GM21447 (cell line): Measurements from ENCODE around the gene ACSS3.
"Not testable (repeated sequence)": the region's sequence is repeated elsewhere in the genome, so short reads cannot be mapped to it uniquely, and the experiment has no call there.

Experiments used
- ATAC-seq: cut with Tn5 transposase; IDR thresholded peaks from one replicate; pipeline ENCODE4 v1.9.1; 2021; ENCODE audit not compliant: unreplicated experiment

The ACSS3 gene

GRCh38 chr12:81077686-81078441, at the start of gene ACSS3:
Gene ACSS3, plus strand, starts transcription at chr12:81078079. Its CDS starts 42 bp downstream, at chr12:81078121.
- ATAC-seq = no peak

- no peak for ATAC-seq
Observed at GRCh38 chr12:81034926-81035325, 43.0 kb upstream of the ACSS3 start.

- ATAC-seq = no peak
Observed at GRCh38 chr12:81039231-81039630, 38.6 kb upstream of the ACSS3 start.

GRCh38 chr12:81043979-81044740, 33.7 kb upstream of the ACSS3 start:
- no peak for ATAC-seq

- not testable (repeated sequence) for ATAC-seq
Observed at GRCh38 chr12:81064971-81065370, 12.9 kb upstream of the ACSS3 start.

GRCh38 chr12:81070846-81071245, 7.0 kb upstream of the ACSS3 start:
- ATAC-seq = no peak

GRCh38 chr12:81075539-81075938, 2.3 kb upstream of the ACSS3 start:
- ATAC-seq = no peak

- ATAC-seq = no peak
Observed at GRCh38 chr12:81077329-81077685, 572 bp upstream of the ACSS3 start.

GRCh38 chr12:81078469-81079196, 754 bp downstream of the ACSS3 start:
- ATAC-seq = no peak

- ATAC-seq = no peak
Observed at GRCh38 chr12:81079280-81080076, 1.6 kb downstream of the ACSS3 start.

GRCh38 chr12:81080431-81080983, 2.6 kb downstream of the ACSS3 start:
- ATAC-seq = no peak

- no peak for ATAC-seq
Observed at GRCh38 chr12:81081726-81082125, 3.8 kb downstream of the ACSS3 start.

- no peak for ATAC-seq
Observed at GRCh38 chr12:81083018-81083417, 5.1 kb downstream of the ACSS3 start.

- ATAC-seq = no peak
Observed at GRCh38 chr12:81083906-81084513, 6.1 kb downstream of the ACSS3 start.

- ATAC-seq = no peak
Observed at GRCh38 chr12:81084811-81085350, 7.0 kb downstream of the ACSS3 start.

- no peak for ATAC-seq
Observed at GRCh38 chr12:81085832-81086231, 8.0 kb downstream of the ACSS3 start.

GRCh38 chr12:81086342-81086741, 8.5 kb downstream of the ACSS3 start:
- no peak for ATAC-seq

GRCh38 chr12:81088221-81088620, 10.3 kb downstream of the ACSS3 start:
- ATAC-seq = no peak

GRCh38 chr12:81089412-81089811, 11.5 kb downstream of the ACSS3 start:
- ATAC-seq = no peak

- no peak for ATAC-seq
Observed at GRCh38 chr12:81092053-81092452, 14.2 kb downstream of the ACSS3 start.
